Pons (tissue), 1 donor: ENCODE data around the gene FOXD4L3.
"Not testable (repeated sequence)": the region's sequence is repeated elsewhere in the genome, so short reads cannot be mapped to it uniquely, and the experiment has no call there.

Source experiments
- DNase-seq: peaks from one replicate; pipeline ENCODE4 v3.0.0-alpha.2; 2016; ENCODE audit warnings: low spot score

Gene FOXD4L3

DNA sequence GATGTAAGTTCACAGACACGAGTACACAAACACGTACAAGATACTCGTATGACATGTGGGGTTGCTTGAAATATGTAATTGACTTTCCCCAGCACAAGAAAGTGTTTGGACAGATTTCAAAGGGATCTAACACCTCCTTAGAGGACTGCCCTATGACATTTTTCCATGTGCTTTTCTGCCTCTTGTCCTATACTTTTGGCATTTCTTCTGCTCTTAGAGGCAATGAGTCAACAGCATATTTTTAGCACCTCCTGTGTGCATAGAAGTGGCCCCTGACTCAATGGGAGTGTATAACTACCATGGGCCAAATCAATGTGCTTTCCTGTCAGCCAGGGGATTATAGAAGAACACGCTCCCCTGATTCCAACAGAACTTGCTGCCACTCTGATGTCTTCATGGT, 49.0 kb downstream of the FOXD4L3 start:
- not testable (repeated sequence) for DNase-seq
